Stimulated activated CD8-positive, alpha-beta memory T cell treated with anti-CD3 and anti-CD28 coated beads, Interleukin-12 subunit alpha, Interleukin-12 subunit beta, amount 100 ng/mL, for 24 hours (primary cell): ENCODE data around the gene DCC.

ENCODE experiments used
- DNase-seq: peaks from one replicate; pipeline ENCODE4 v3.0.0-alpha.2; 2020; ENCODE audit errors: extremely low read depth

Gene DCC

GRCh38 chr18:52422985-52423601 is 83.1 kb downstream of the DCC start:
- no peak for DNase-seq

- DNase-seq: no peak
These were observed 86.0 kb downstream of the DCC start for GRCh38 chr18:52426041-52426440.

GRCh38 chr18:52426462-52426861 is 86.5 kb downstream of the DCC start:
- DNase-seq: no peak

GRCh38 chr18:52427521-52428175 is 87.7 kb downstream of the DCC start:
- no peak for DNase-seq

- no peak for DNase-seq
These were observed 91.7 kb downstream of the DCC start for GRCh38 chr18:52431683-52432082.

- no peak for DNase-seq
These were observed 93.8 kb downstream of the DCC start for GRCh38 chr18:52433797-52434196.

GRCh38 chr18:52435301-52435700 is 95.3 kb downstream of the DCC start:
- DNase-seq: no peak

GRCh38 chr18:52437161-52437560 is 97.2 kb downstream of the DCC start:
- no peak for DNase-seq

GRCh38 chr18:52439457-52439856 is 99.5 kb downstream of the DCC start:
- DNase-seq: no peak

- no peak for DNase-seq
These were observed 101.8 kb downstream of the DCC start for GRCh38 chr18:52441794-52442193.

GRCh38 chr18:52442686-52443085 is 102.7 kb downstream of the DCC start:
- DNase-seq: no peak

GRCh38 chr18:52451256-52451655 is 111.3 kb downstream of the DCC start:
- DNase-seq: no peak

GRCh38 chr18:52451851-52452250 is 111.9 kb downstream of the DCC start:
- no peak for DNase-seq

- DNase-seq: no peak
These were observed 112.4 kb downstream of the DCC start for GRCh38 chr18:52452427-52452826.

GRCh38 chr18:52459890-52460289 is 119.9 kb downstream of the DCC start:
- DNase-seq: no peak

- DNase-seq: no peak
These were observed 122.9 kb downstream of the DCC start for GRCh38 chr18:52462853-52463252.

- DNase-seq: no peak
These were observed 125.4 kb downstream of the DCC start for GRCh38 chr18:52465391-52465790.

GRCh38 chr18:52468496-52468895 is 128.5 kb downstream of the DCC start:
- no peak for DNase-seq

- no peak for DNase-seq
These were observed 135.3 kb downstream of the DCC start for GRCh38 chr18:52475325-52475724.

- no peak for DNase-seq
These were observed 141.1 kb downstream of the DCC start for GRCh38 chr18:52481116-52481515.

GRCh38 chr18:52484977-52485376 is 145.0 kb downstream of the DCC start:
- DNase-seq: no peak

- DNase-seq: no peak
These were observed 146.1 kb downstream of the DCC start for GRCh38 chr18:52486052-52486451.

GRCh38 chr18:52489396-52490306 is 149.7 kb downstream of the DCC start:
- DNase-seq: no peak
